Loucy (cell line): ENCODE data around the gene GSTO1.

ENCODE experiments used
- EZH2phosphoT487 ChIP-seq: fragments of 200-600 bp; IDR thresholded peaks from 2 replicates; pipeline ENCODE4 v1.6.1; 2018; ENCODE audit warnings: antibody characterized with exemption, mild to moderate bottlenecking, moderate library complexity, borderline replicate concordance
- TF ChIP-seq, protein P1 (sequence below): fragments of 200-600 bp; sonication (generic); conservative IDR thresholded peaks from 2 replicates; pipeline ENCODE4 v1.5.1; 2014; ENCODE audit warnings: mild to moderate bottlenecking, antibody characterized with exemption, low read length

- TF ChIP-seq, protein P1, sequence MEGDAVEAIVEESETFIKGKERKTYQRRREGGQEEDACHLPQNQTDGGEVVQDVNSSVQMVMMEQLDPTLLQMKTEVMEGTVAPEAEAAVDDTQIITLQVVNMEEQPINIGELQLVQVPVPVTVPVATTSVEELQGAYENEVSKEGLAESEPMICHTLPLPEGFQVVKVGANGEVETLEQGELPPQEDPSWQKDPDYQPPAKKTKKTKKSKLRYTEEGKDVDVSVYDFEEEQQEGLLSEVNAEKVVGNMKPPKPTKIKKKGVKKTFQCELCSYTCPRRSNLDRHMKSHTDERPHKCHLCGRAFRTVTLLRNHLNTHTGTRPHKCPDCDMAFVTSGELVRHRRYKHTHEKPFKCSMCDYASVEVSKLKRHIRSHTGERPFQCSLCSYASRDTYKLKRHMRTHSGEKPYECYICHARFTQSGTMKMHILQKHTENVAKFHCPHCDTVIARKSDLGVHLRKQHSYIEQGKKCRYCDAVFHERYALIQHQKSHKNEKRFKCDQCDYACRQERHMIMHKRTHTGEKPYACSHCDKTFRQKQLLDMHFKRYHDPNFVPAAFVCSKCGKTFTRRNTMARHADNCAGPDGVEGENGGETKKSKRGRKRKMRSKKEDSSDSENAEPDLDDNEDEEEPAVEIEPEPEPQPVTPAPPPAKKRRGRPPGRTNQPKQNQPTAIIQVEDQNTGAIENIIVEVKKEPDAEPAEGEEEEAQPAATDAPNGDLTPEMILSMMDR: no peak
- peak; percentile 69; the same call in 1 of the 2 replicates for TF ChIP-seq EZH2phosphoT487
These were observed 7.1 kb upstream of the GSTO1 start for GRCh38 chr10:104247513-104248146.
